NCI-H2081 (cell line): Measurements from ENCODE around the gene SPRR2D.
"Not testable (repeated sequence)": the region's sequence is repeated elsewhere in the genome, so short reads cannot be mapped to it uniquely, and the experiment has no call there.

ENCODE experiments used
- DNase-seq, 2 experiments: peaks; one replicate each; lab custom pipeline; 2025; lab: John Stamatoyannopoulos, UW

Gene SPRR2D

GRCh38 chr1:153040950-153041631, at the start of gene SPRR2D:
TSS of gene SPRR2D (minus strand) at chr1:153041120. CDS start at chr1:153040346, 774 bp downstream.
- DNase-seq = no peak

GRCh38 chr1:153087652-153088051, 46.7 kb upstream of the SPRR2D start:
- DNase-seq = no peak

- no peak for DNase-seq
Measured at GRCh38 chr1:153081736-153082135, 40.8 kb upstream of the SPRR2D start.

- DNase-seq = no peak
Measured at GRCh38 chr1:153072806-153073726, 32.1 kb upstream of the SPRR2D start.

GRCh38 chr1:153071511-153071910, 30.6 kb upstream of the SPRR2D start, which contains the start of gene SPRR2B:
TSS of gene SPRR2B (minus strand) at chr1:153071611. CDS start at chr1:153070839, 772 bp downstream.
- no peak for DNase-seq

- no peak for DNase-seq
Measured at GRCh38 chr1:153070243-153070642, 29.3 kb upstream of the SPRR2D start.

GRCh38 chr1:153058826-153059784, 18.2 kb upstream of the SPRR2D start:
- DNase-seq = no peak

- no peak for DNase-seq
Measured at GRCh38 chr1:153058154-153058553, 17.2 kb upstream of the SPRR2D start.

GRCh38 chr1:153057375-153057774, 16.5 kb upstream of the SPRR2D start, which contains the start of gene SPRR2A:
TSS of gene SPRR2A (minus strand) at chr1:153057512. CDS start at chr1:153056735, 777 bp downstream.
- no peak for DNase-seq

GRCh38 chr1:153056111-153056510, 15.2 kb upstream of the SPRR2D start:
- not testable (repeated sequence) for DNase-seq

- DNase-seq = no peak
Measured at GRCh38 chr1:153049211-153049610, 8.3 kb upstream of the SPRR2D start.

GRCh38 chr1:153035211-153035610, 5.7 kb downstream of the SPRR2D start:
- no peak for DNase-seq

GRCh38 chr1:153032677-153033308, 8.1 kb downstream of the SPRR2D start:
- DNase-seq = no peak

GRCh38 chr1:153032073-153032472, 8.8 kb downstream of the SPRR2D start:
- DNase-seq = no peak

- no peak for DNase-seq
Measured at GRCh38 chr1:153030895-153031294, 10.0 kb downstream of the SPRR2D start, which contains the start of gene SPRR1B. TSS of gene SPRR1B (plus strand) at chr1:153031203. CDS start at chr1:153032346, 1,143 bp downstream.

- no peak for DNase-seq
Measured at GRCh38 chr1:153028766-153029165, 12.2 kb downstream of the SPRR2D start.

- no peak for DNase-seq
Measured at GRCh38 chr1:153025797-153026196, 15.1 kb downstream of the SPRR2D start.

- DNase-seq = no peak
Measured at GRCh38 chr1:153024413-153024812, 16.5 kb downstream of the SPRR2D start.

- no peak for DNase-seq
Measured at GRCh38 chr1:153023109-153023508, 17.8 kb downstream of the SPRR2D start.

GRCh38 chr1:153022340-153022739, 18.6 kb downstream of the SPRR2D start:
- DNase-seq = not testable (repeated sequence)

- not testable (repeated sequence) for DNase-seq
Measured at GRCh38 chr1:153021829-153022228, 19.1 kb downstream of the SPRR2D start.
